ENCODE data around the gene STRN3. TPM values are rescaled to one million over a fixed set of nuclear protein-coding genes. Genes with fewer than 3 reads are reported as not detected.

STRN3 gene
- total and polyA plus RNA-seq, 9 donors = 31.6 to 56.1 (median 42.1) TPM

DNA sequence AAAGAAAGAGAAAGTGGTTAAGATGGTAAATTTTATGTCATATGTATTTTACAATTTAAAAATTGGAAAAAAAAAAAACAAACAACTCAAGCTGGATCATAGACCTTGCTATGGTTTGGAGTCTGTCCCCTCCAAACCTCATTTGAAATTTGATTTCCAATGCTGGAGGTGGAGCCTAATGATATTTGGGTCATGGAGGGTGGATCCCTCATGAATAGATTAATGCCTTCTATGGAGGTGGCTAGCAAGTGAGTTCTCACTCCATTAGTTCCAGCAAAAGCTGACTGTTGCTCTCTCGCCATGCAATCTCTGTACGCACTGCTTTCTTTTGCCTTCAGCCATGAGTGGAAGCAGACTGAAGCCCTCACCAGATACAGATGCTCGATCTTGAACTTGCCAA lies 22.9 kb downstream of the STRN3 start:
- no peaks in the 10 kb centered on the region for H3K27me3 ChIP-seq (ENCODE audit: control insufficient read depth, insufficient read depth, low read length)
- H3K36me3 ChIP-seq (ENCODE audit: control insufficient read depth, insufficient read depth, low read length) = peaks cover 2% of the 10 kb centered on the region
- no peak for DNase-seq
- H3K9me3 ChIP-seq (replicated peaks; ENCODE audit: control insufficient read depth, low read depth, low read length) = peaks cover 10% of the 10 kb centered on the region
- WGBS (ENCODE audit: insufficient coverage) = 87% methylated on average over 3 of the region's 3 CpGs
- H3K4me1 ChIP-seq (ENCODE audit: control insufficient read depth, insufficient read depth, low read length) = no peaks in the 10 kb centered on the region
- no peak overlapping the region for H3K27ac ChIP-seq (ENCODE audit: low read length)
- H3K4me3 ChIP-seq (ENCODE audit: low read length) = no peak overlapping the region

DNA sequence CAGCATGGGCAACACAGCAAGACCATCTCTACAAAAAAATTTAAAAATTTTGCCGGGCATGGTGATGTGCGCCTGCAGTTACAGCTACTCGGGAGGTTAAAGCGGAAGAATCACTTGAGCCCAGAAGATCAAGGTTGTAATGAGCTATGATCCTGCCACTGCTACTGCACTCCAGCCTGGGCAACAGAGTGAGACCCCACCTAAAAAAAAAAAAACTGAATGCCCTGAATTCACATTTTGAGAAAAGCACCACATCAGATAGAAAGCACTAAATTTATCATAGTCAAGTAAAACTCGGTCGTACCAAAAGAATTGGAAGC lies 24.9 kb downstream of the STRN3 start:
- Histone ChIP-seq H3K27ac (ENCODE audit: low read length) (no peak overlapping the region), H3K36me3 (ENCODE audit: control insufficient read depth, insufficient read depth, low read length) (peaks cover 2% of the 10 kb centered on the region), H3K9me3 (replicated peaks; ENCODE audit: control insufficient read depth, low read depth, low read length) (peaks cover 16% of the 10 kb centered on the region), H3K4me3 (ENCODE audit: low read length) (no peak overlapping the region), H3K4me1 (ENCODE audit: control insufficient read depth, insufficient read depth, low read length) (no peaks in the 10 kb centered on the region), H3K27me3 (ENCODE audit: control insufficient read depth, insufficient read depth, low read length) (no peaks in the 10 kb centered on the region)
- DNase-seq = no peak
- WGBS (ENCODE audit: insufficient coverage) = no CpG with 5 or more reads among the region's 6 CpGs

- peaks cover 4% of the 10 kb centered on the region for H3K4me1 ChIP-seq (ENCODE audit: control insufficient read depth, insufficient read depth, low read length)
- H3K4me3 ChIP-seq (ENCODE audit: low read length) = no peak overlapping the region
- peaks cover 16% of the 10 kb centered on the region for H3K9me3 ChIP-seq (replicated peaks; ENCODE audit: control insufficient read depth, low read depth, low read length)
- H3K27ac ChIP-seq (ENCODE audit: low read length) = no peak overlapping the region
- H3K36me3 ChIP-seq (ENCODE audit: control insufficient read depth, insufficient read depth, low read length) = peaks cover 1% of the 10 kb centered on the region
- DNase-seq = no peak
- H3K27me3 ChIP-seq (ENCODE audit: control insufficient read depth, insufficient read depth, low read length) = no peaks in the 10 kb centered on the region
- WGBS (ENCODE audit: insufficient coverage) = no CpG with 5 or more reads among the region's 3 CpGs
These were observed 25.4 kb downstream of the STRN3 start for GRCh38 chr14:31000629-31001338.

GRCh38 chr14:30999038-30999773 lies 27.0 kb downstream of the STRN3 start:
- Histone ChIP-seq H3K27me3 (ENCODE audit: control insufficient read depth, insufficient read depth, low read length) (no peaks in the 10 kb centered on the region), H3K9me3 (replicated peaks; ENCODE audit: control insufficient read depth, low read depth, low read length) (peaks cover 16% of the 10 kb centered on the region), H3K4me1 (ENCODE audit: control insufficient read depth, insufficient read depth, low read length) (peaks cover 6% of the 10 kb centered on the region), H3K27ac (ENCODE audit: low read length) (no peak overlapping the region), H3K36me3 (ENCODE audit: control insufficient read depth, insufficient read depth, low read length) (no peaks in the 10 kb centered on the region), H3K4me3 (ENCODE audit: low read length) (no peak overlapping the region)
- no peak for DNase-seq
- WGBS (ENCODE audit: insufficient coverage) = no CpG with 5 or more reads among the region's 6 CpGs

DNA sequence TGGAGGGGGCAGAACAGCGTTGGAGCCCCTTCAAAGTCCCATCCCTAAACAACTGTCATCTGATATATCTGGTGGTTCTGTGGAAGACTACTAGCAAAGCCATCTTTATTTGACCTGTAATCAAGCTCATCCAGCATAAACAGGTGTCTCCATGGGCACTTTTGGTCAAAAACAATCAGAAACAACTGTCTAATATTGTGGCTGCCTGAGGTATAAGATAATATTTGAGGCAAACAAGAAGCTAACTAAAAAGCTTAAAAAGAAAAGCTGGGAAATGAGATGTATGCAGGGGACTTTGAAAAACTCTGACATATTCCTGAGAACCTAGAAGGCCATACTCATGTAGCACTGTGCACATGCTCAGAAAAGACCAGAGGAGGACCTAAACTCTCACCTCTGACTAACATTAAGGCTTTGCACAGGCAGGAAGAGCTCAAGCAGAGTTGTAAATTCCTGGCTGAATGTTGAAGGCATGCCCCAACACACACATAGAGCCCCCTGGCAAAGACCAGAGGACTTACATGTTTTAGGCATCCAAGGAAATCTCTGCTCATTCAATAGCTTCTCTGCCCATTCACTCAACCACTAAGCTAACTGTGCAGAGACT lies 28.0 kb downstream of the STRN3 start:
- Histone ChIP-seq H3K4me3 (ENCODE audit: low read length) (no peak overlapping the region), H3K27ac (ENCODE audit: low read length) (no peak overlapping the region), H3K36me3 (ENCODE audit: control insufficient read depth, insufficient read depth, low read length) (no peaks in the 10 kb centered on the region), H3K27me3 (ENCODE audit: control insufficient read depth, insufficient read depth, low read length) (no peaks in the 10 kb centered on the region), H3K4me1 (ENCODE audit: control insufficient read depth, insufficient read depth, low read length) (peaks cover 6% of the 10 kb centered on the region), H3K9me3 (replicated peaks; ENCODE audit: control insufficient read depth, low read depth, low read length) (peaks cover 16% of the 10 kb centered on the region)
- WGBS (ENCODE audit: insufficient coverage) = no CpG with 5 or more reads among the region's 1 CpG
- DNase-seq = no peak

- Histone ChIP-seq H3K27me3 (ENCODE audit: control insufficient read depth, insufficient read depth, low read length) (no peaks in the 10 kb centered on the region), H3K27ac (ENCODE audit: low read length) (no peak overlapping the region), H3K4me3 (ENCODE audit: low read length) (no peak overlapping the region), H3K36me3 (ENCODE audit: control insufficient read depth, insufficient read depth, low read length) (no peaks in the 10 kb centered on the region), H3K9me3 (replicated peaks; ENCODE audit: control insufficient read depth, low read depth, low read length) (peaks cover 16% of the 10 kb centered on the region), H3K4me1 (ENCODE audit: control insufficient read depth, insufficient read depth, low read length) (peaks cover 6% of the 10 kb centered on the region)
- 89% methylated on average over 1 of the region's 4 CpGs for WGBS (ENCODE audit: insufficient coverage)
- no peak for DNase-seq
These were observed 29.1 kb downstream of the STRN3 start for GRCh38 chr14:30996892-30997659.

DNA sequence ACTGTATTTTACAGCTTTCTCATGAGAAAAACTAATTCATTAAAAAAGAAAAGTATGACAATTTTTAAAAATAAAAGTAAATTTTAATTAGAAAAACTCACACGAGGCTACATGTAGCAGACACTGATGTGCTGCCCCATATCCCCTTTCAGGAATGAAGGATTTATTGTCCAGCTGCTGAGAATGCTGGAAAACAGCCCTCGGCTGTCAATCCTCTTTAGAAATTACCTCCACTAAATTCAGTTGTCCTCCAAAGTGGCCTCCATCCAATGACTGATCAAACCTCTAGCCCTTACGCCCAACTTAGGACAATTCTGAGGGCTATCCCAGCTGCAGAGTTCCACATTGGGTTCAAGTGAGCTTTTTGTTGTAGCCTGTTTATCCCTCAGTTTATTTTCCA lies 30.5 kb downstream of the STRN3 start:
- DNase-seq = peak; percentile 41

GRCh38 chr14:30994681-30995620 lies 31.2 kb downstream of the STRN3 start:
- Histone ChIP-seq H3K4me1 (ENCODE audit: control insufficient read depth, insufficient read depth, low read length) (peaks cover 6% of the 10 kb centered on the region), H3K27me3 (ENCODE audit: control insufficient read depth, insufficient read depth, low read length) (no peaks in the 10 kb centered on the region), H3K9me3 (replicated peaks; ENCODE audit: control insufficient read depth, low read depth, low read length) (peaks cover 16% of the 10 kb centered on the region), H3K4me3 (ENCODE audit: low read length) (no peak overlapping the region), H3K36me3 (ENCODE audit: control insufficient read depth, insufficient read depth, low read length) (no peaks in the 10 kb centered on the region), H3K27ac (ENCODE audit: low read length) (peak overlapping the region; percentile 73)
- 0% methylated on average over 1 of the region's 4 CpGs for WGBS (ENCODE audit: insufficient coverage)
- DNase-seq = peak; percentile 76

More for the DNA sequence above, 30.5 kb downstream of the STRN3 start:
- Histone ChIP-seq H3K4me1 (ENCODE audit: control insufficient read depth, insufficient read depth, low read length) (peaks cover 6% of the 10 kb centered on the region), H3K27me3 (ENCODE audit: control insufficient read depth, insufficient read depth, low read length) (no peaks in the 10 kb centered on the region), H3K36me3 (ENCODE audit: control insufficient read depth, insufficient read depth, low read length) (no peaks in the 10 kb centered on the region), H3K9me3 (replicated peaks; ENCODE audit: control insufficient read depth, low read depth, low read length) (peaks cover 16% of the 10 kb centered on the region), H3K4me3 (ENCODE audit: low read length) (no peak overlapping the region), H3K27ac (ENCODE audit: low read length) (peak overlapping the region; percentile 73)
- 50% methylated on average over 2 of the region's 3 CpGs for WGBS (ENCODE audit: insufficient coverage)

- Histone ChIP-seq H3K4me1 (ENCODE audit: control insufficient read depth, insufficient read depth, low read length) (peaks cover 8% of the 10 kb centered on the region), H3K9me3 (replicated peaks; ENCODE audit: control insufficient read depth, low read depth, low read length) (peaks cover 4% of the 10 kb centered on the region), H3K36me3 (ENCODE audit: control insufficient read depth, insufficient read depth, low read length) (no peaks in the 10 kb centered on the region), H3K27ac (ENCODE audit: low read length) (no peak overlapping the region), H3K4me3 (ENCODE audit: low read length) (no peak overlapping the region), H3K27me3 (ENCODE audit: control insufficient read depth, insufficient read depth, low read length) (no peaks in the 10 kb centered on the region)
- DNase-seq = no peak
These were observed 33.1 kb downstream of the STRN3 start for GRCh38 chr14:30993071-30993470.
